Sciatic nerve (tissue), 2 donors: ENCODE results near the gene HPSE2. TPM values are rescaled to one million over a fixed set of nuclear protein-coding genes. Genes with fewer than 3 reads are reported as not detected.
"Not testable (repeated sequence)": the region's sequence is repeated elsewhere in the genome, so short reads cannot be mapped to it uniquely, and the experiment has no call there.

ENCODE experiments used
- ATAC-seq: fragments of 200-7000 bp; cut with Tn5 transposase; one replicate; pipeline ENCODE4 v1.9.1; 2020; ENCODE audit warnings: mild to moderate bottlenecking, moderate library complexity
- DNase-seq: peaks from one replicate; pipeline ENCODE4 v3.0.0-alpha.2; 2020; ENCODE audit warnings: low spot score
- intact Hi-C: fragments of 100-400 bp; cut with DNase I; formaldehyde crosslinking; loops from one replicate; pipeline ENCODE4 v1.14.2; 2022
- total RNA-seq: library from RNA; stranded (reverse); fragmentation: NEBNext Ultra II Directional; extraction: Animal tissue kit (Norgen Biotek cat#: 25700); gene quantifications from one replicate; pipeline ENCODE4 v1.2.1, GENCODE V29; 2021
- donor health status: DM: no; HTN: no; CAD: no.
- donor health status: DM: no; HTN: no; CAD: no.

Gene HPSE2
- total RNA-seq, 1 donor from 2014 or later: 1.7 TPM

DNA sequence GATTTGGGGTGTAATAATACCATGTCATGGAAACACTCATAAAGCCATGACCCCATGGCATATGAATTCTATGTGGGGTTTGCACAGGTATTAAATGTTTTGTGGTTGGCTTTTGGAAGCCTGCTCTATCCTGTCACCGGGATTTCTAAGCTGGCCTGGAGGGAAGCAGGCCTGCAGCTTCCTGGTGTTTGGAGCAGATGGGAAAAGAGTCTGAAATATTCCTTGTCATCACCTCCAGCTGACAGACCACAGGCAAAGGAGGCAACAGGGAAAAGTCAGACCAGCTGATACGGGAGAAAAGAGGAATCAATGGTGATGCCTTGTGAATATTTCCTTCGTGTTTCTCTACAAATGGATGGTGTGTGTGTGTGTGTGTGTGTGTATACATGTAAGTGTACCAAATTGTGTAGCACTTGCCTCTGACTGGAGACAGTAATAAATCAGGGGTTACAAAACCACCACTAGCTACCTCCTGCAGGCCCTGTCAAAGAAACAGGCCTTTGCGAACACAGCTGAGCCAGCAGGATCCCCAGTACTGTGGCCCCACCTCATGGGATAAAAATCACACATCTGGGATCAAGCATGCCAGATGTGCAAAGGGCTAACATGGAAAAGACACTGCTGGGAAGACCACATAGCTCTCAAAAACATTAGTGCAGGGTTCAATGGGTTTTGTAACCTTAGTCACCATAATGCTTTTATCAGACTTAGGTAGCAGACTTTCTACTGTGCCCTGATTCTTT lies 668.1 kb downstream of the HPSE2 start:
- peak; percentile 67 for ATAC-seq
- intact Hi-C loops: no loop called here
- no peak for DNase-seq

DNA sequence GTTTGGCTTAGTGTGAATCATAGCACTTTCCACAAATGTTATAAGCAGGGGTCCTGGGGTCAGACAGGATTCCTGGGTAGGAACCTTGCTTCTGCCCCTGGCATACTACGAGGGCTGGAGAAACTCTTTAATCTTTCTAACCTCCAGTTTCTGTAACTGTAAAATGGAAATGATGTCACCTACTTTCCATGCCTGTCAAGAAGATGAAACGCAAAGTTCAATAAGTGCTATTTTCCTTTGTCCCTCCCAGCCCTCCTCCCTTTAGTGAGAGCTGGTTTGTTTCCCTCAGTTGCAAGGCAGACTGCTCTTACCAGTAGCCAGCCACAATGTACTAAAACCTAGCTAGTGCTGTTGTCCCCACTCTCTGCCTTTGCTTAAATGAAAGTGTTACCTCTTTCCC lies 671.8 kb downstream of the HPSE2 start:
- intact Hi-C loops: no loop called here
- no peak for DNase-seq
- ATAC-seq: no peak

DNA sequence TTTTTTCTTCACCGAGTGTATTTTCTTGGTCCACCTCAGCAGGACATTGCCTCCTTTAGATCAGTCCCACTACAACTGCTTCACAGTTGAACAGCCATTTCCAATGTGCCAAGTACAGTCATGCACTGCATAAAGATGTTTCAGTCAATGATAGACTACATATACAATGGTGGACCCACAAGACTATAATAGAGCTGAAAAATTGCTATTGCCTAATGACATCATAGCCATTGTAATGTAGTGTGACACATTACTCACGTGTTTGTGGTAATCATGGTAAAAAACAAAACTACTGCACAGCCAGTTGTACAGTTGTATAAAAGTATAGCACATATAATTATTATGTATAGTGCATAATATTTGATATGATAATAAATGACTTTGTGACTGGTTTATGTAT lies 675.1 kb downstream of the HPSE2 start:
- DNase-seq (no peak), ATAC-seq (no peak)
- intact Hi-C loops: no loop called here

DNA sequence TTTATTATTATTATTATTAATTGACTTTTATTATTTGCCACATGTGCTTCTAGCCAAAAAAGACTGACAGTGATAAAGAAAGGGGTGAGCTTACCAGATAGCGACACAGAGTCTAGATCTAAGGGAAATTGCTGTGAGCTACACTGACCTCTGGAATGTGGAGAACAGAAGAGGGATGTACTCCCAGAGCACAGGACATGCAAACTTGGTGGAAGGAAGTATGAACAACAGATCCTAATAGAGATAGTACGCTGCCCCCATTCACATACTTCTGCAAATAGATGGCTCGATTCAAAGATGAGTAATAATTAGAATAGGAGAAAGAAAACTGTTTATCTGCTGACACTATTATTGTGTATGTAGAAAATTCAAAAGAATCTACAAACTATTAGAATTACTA lies 679.6 kb downstream of the HPSE2 start:
- intact Hi-C loops: no loop called here
- ATAC-seq (no peak), DNase-seq (no peak)

DNA sequence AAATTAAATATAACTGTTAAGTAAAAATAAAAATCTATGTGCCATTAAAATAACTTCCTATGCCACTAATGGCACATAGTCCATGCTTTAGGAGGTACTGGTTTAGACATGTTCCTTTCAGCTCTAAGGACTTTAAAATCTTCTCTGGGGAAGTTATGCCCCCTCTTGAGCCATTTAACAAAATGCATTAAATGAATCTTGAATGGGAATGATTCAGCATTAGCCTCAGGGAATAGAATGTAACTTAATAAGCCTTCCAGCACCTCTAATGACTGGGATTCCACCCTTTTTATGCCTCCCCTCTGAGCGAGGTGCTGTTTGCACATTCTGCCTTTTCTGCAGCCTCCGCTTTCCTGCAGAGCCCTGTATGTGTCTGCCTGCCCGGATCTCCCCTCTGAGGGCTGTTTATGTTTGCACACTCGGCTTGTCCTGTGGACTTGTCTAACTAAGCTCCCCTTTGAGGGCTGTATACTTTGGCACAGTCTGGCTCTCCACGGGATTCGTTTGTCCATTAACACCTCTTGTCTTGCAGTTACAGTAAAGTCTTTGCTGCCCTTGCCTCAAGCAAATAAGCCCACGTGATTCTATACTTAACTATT lies 680.5 kb downstream of the HPSE2 start:
- intact Hi-C loops: no loop called here
- DNase-seq: no peak
- ATAC-seq: no peak

DNA sequence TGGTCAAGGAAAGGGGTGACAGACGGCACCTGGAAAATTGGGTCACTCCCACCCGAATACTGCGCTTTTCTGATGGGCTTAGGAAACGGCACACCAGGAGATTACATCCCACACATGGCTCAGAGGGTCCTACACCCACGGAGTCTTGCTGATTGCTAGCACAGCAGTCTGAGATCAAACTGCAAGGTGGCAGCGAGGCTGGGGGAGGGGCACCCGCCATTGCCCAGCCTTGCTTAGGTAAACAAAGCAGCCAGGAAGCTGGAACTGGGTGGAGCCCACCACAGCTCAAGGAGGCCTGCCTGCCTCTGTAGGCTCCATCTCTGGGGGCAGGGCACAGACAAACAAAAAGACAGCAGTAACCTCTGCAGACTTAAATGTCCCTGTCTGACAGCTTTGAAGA lies 694.1 kb downstream of the HPSE2 start:
- ATAC-seq, DNase-seq, intact Hi-C loops: not testable (repeated sequence)

DNA sequence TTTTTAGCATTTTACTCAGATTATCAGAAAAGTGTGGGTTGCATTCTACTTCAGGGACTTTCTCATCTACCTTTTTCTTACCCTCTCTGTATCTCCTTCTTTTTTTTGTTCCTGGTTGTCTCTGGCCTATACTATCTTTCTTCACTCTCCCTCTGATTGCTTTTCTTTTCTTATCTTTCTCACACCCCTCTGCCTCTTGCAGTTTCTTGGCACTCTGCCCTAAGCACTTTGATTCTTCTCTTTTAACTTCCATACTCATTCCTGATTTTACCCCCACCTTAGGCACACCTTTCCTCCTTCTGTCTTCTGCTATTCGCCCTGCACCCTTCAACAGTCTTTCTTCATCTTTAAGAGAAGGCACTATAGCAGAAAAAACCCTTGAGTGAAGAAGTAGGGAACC lies 696.1 kb downstream of the HPSE2 start:
- intact Hi-C loops: no loop called here
- no peak for DNase-seq
- ATAC-seq: no peak

DNA sequence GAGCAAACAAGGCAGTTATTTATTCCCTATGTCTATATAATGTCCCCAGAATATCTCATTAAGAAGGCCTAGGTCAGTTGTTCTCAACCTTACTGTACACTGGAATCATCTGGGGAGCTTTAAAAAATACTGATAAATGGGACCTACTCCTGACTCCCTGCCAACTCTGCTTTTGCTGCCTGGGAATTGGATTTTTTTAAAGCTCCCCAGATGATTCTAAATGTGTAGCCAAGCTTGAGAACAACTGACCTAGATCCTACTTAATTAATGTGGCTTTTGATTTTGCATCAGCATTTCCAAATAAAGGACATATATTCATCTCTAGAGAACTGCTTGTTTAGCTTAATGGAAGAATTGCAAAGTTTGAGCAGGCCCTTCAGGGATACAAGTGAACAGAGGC lies 697.2 kb downstream of the HPSE2 start:
- DNase-seq: no peak
- intact Hi-C loops: no loop called here
- no peak for ATAC-seq

DNA sequence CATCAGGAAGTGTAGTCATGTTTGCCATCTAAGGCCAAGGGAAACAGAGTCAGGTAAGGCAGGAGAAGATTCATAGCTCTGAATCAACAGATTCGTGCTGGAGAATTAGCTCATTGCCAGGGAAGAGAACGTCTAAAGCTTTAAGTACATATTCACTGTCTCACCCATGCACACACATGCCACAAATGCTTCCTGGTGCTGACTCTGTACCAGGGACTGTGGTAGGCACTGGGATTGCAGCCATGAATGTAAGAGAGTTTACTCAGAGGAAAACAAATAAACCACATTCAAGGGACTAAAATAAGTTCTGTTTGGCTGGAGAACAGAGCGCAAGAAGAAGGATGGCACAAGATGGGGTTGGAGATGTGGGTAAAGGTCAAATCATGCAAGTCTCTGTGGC lies 699.1 kb downstream of the HPSE2 start:
- ATAC-seq (no peak), DNase-seq (no peak)
- intact Hi-C loops: no loop called here

DNA sequence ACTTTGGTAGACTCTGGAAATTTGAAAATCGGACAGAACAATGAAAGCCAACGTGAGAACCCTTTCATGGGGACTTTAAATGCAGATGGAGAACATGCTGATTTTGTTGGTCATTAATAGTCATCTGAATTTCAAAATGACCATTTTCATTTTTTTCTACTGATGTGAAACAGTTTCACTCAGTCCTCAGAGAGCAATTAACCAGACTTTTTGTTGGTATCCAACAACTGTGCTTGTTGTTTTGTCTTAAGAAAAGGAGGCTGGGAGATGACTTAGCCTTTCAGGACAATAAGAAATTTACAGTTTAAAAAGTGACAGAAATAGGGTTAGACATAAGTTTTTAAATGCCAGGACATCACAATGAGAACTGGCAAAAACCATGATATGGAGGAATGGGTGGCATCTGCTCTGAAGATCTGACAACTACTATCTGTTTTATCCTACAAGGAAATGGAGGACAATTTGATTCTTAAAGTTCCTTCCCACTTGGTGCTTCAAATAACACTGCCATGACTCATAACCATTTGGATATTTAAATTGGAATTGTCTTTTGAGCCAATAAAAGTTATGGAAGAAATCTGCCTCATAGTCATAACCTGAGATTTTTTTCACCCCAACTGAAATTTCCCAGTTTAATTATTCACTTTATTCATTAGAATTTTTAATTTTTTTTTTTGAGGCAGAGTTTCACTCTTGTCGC lies 701.8 kb downstream of the HPSE2 start:
- intact Hi-C loops: no loop called here
- DNase-seq (no peak), ATAC-seq (no peak)

DNA sequence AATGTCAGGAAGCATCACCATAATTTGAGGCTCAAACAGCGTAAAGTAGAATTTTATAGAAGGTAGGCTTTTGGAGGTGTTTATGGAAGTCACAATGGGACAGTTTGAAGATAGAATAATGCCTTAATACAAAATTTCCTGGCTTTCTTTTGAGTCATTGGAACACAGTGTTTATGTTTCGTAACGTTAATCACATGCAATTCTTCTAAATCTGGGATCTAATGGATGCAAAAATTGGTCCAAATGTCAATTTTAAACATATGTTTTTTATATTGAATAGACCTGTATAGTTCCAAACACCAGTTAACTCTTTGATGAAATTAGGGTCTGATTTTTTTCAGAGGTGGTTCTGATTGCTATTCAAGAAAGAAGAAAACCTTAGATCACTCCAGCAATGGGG lies 702.4 kb downstream of the HPSE2 start:
- ATAC-seq: no peak
- DNase-seq: no peak
- intact Hi-C loops: no loop called here

DNA sequence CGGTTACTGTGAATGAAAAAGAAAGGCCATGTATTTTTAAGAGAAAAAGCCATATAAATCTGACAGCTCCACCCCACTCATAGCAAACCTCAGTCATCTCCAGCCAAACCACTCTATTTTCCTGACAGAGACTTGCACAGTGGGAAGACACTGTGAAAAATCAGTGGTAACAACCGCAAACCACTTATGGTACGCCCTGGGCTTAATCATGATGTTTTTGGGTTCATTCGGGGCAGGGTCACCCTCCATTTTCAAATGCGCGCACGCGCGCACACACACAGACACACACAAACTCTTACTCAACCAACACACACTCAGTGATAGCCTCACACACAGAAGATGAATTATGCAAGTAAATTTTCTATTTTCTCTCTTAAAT lies 706.9 kb downstream of the HPSE2 start:
- DNase-seq (no peak), ATAC-seq (no peak)
- intact Hi-C loops: no loop called here

DNA sequence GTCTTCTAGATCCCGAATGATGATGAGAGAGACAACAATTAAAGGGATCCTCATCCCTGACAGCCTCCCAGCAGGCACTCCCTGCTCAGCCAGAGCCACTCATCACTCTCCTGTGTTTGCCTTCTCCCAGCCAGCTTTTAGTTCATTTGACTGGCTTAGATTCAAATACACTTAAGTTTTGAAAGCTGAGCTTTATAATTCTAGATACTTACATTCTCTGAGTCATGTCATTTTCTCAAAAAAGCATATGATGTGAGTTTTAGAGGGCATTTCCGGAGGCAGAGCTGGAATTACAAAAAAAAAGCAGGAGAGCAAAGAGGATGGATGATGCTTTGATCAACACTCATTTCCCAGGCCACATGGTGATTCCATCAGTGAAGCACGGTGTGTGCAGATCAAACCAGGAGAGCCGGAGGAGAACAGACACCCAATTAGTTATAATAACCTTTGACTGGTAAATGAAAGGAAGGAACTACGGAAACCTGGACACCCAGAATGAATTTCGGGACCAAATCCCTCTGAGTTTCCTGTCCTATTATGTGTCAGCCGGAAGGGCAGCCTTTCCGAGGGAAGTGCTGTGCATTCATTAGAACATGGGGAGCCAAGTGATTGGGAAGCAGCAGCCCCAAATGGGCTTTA lies 707.4 kb downstream of the HPSE2 start:
- intact Hi-C loops: no loop called here
- no peak for ATAC-seq
- DNase-seq: no peak

DNA sequence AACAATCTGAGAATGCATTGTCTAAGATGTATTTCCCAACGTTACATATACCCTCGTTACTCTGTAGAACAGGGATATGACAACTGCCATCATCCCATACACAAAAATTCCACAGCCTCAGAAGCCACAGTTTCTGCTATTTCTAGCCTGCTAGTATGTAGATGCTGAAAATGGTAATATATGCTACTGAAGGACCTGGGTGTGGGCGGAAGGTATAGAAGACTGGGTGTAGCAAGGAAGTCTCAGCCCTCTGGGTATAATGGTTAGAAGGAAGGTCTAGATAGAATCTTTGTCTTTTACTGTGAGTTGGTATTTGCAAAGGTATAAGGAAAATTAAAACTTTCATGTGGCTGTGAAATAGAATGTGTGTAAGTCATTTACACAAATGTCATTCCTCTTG lies 709.7 kb downstream of the HPSE2 start:
- ATAC-seq (no peak), DNase-seq (no peak)
- intact Hi-C loops: no loop called here

DNA sequence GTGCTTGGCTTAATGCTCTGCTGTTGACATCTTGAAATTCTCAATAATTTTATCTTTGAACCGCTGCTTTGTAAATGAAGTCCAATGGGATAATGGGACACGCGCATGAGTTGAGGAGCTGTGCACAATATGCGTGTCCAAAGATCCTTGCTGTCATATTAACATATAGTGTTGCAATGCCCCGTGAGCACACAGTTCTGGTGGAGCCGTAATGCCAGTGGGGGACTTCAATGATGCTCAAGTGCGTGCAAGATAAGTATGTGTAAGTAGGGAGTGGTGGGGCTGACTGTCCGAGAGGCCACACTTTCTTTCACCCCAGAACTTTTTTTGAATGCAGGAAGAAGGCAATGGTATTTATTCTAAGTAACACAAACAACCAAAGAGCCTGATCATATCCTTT lies 711.5 kb downstream of the HPSE2 start:
- ATAC-seq (no peak), DNase-seq (no peak)
- intact Hi-C loops: no loop called here

DNA sequence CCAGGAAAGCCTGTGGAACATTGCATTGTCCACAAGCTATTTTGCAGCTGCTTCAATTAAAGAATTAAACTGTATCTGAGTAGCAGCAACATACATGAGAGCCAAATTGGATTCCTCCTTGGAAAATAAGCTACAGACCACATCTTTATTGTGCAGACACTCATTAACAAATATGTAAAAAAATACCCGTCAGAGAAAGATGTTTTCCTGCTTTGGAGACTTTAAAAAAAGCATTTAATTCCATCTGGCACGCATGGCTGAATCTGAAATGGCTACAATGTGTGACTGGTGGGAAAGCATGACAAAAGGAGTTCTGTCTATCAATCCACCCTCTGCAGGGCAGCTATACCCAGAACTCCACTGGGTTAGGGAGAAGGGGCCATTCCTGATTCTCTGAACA lies 715.8 kb downstream of the HPSE2 start:
- DNase-seq (no peak), ATAC-seq (no peak)
- intact Hi-C loops: no loop called here

DNA sequence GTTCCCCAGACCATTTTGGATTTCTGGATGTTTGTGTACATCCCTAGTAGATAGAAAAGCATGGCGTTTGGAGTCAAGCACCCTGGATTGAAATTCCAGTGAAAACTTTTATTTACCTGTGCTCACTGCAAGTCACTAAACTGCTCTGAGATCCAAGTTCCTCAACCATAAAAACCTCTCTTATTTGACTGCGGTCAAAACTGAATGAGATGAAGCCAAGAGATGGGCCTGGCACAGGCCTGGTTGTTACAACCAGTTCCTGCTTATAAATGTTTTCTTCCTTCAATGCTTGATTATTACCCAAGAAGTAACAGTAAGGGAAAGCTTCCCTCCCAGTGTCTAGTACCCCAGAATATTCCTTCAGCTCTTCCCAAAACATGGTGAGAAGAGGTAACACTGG lies 718.0 kb downstream of the HPSE2 start:
- ATAC-seq: no peak
- intact Hi-C loops: no loop called here
- DNase-seq: no peak

DNA sequence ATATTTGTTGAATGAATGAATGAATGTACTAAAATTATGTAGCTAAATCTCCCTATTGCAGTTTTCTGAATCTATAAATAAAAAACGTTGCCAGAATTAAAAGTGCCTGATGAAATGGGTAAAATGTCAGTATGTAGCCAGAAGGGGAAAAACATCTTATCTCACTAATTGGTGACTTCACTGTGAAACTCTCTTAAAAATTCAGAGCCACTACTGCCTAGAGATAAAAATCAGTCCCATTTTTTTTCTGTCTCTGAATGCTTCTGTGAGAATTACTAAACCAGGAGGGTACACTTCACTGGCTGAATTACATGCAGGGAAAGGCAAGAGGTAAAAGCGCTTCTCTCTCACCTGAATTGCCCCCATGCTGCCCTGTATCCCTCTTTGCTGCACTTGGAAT lies 719.3 kb downstream of the HPSE2 start:
- ATAC-seq (no peak), DNase-seq (no peak)
- intact Hi-C loops: no loop called here

DNA sequence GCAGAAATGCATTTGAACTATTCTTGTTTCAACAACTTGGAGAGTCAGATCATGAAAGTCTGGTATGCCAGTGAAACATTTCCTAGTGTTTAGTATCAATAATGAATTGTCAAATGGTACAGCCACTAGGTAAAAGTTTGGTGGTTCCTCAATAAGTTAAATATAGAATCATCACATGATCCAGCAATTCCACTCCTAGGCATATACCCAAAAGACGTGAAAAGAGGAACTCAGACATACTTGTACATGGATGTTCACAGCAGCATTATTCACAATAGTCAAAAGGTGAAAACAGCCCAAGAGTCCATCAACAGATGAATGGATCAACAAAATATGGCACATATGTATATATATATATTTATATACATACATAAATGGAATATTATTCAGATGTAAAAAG lies 721.9 kb downstream of the HPSE2 start:
- ATAC-seq: no peak
- intact Hi-C loops: no loop called here
- no peak for DNase-seq

DNA sequence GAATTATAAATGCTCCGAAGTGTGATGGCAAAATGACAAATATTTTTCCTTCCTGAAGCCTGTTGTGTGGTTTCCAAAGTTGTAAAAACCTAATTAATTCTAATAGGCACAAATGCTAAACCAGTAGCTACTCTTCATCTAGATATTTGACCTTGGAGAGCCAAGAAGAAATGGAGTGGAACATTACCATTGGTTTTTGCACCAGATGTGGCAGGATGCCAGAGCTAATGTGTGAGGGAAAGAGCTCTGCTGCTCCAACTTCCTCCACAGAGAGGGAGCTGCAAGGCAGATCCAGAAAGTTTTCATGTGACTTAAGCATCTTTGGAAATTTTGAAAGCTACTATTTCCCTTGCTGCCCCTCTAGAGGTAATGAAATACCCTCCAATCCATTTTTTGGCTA lies 723.8 kb downstream of the HPSE2 start:
- no peak for DNase-seq
- intact Hi-C loops: no loop called here

More for the DNA sequence above, 723.8 kb downstream of the HPSE2 start:
- no peak for ATAC-seq
